Gastrocnemius medialis (tissue), 4 donors: Measurements from ENCODE around the gene HPCA.

ENCODE experiments used
- POLR2A ChIP-seq, 2 donors: fragments of 450-650 bp; IDR thresholded peaks; one replicate each; pipeline ENCODE4 v1.6.1; 2017; ENCODE audit warnings: antibody characterized with exemption in 2 of 2, mild to moderate bottlenecking in 2 of 2, moderate library complexity in 2 of 2
- TF ChIP-seq, protein P1 (sequence below), 5 experiments: fragments of 450-650 bp in 3 of 5; fragments of 200-600 bp in 2 of 5; sonication (generic) in 2 of 5; IDR thresholded peaks in 4 of 5; conservative IDR thresholded peaks in 1 of 5; 1 replicate in 4 of 5; 2 replicates in 1 of 5; pipeline ENCODE4 v1.5.1; 2016 to 2019; ENCODE audit warnings: antibody characterized with exemption in 5 of 5, mild to moderate bottlenecking in 3 of 5, moderate library complexity in 3 of 5

DNA sequence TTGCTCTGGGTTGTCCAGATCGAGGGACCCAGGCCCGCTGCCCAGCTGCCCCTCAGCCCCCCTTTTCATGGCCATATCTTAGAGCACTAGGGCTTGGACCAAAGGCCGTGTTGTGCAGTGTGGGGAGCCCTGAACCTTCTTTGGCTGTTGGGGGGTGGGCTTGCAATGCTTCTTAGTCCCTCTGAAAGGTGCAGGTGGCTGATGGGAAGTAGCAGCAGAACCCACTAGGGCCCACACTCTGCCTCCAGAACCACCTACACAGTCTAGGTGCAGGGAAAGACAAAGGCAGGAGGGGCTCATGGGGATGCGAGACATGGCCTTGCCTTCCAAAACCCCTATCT lies 2.3 kb upstream of the HPCA start:
- TF ChIP-seq, protein P1, sequence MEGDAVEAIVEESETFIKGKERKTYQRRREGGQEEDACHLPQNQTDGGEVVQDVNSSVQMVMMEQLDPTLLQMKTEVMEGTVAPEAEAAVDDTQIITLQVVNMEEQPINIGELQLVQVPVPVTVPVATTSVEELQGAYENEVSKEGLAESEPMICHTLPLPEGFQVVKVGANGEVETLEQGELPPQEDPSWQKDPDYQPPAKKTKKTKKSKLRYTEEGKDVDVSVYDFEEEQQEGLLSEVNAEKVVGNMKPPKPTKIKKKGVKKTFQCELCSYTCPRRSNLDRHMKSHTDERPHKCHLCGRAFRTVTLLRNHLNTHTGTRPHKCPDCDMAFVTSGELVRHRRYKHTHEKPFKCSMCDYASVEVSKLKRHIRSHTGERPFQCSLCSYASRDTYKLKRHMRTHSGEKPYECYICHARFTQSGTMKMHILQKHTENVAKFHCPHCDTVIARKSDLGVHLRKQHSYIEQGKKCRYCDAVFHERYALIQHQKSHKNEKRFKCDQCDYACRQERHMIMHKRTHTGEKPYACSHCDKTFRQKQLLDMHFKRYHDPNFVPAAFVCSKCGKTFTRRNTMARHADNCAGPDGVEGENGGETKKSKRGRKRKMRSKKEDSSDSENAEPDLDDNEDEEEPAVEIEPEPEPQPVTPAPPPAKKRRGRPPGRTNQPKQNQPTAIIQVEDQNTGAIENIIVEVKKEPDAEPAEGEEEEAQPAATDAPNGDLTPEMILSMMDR (IDR thresholded peaks at IDR 0.05 in 4 of 5, conservative IDR thresholded peaks at IDR 0.05 in 1 of 5), result no peak
- no peak for TF ChIP-seq POLR2A (IDR thresholded peaks at IDR 0.05)
